Sigmoid colon (tissue), 7 donors: ENCODE results near the gene JAM2. TPM values are rescaled to one million over a fixed set of nuclear protein-coding genes. Genes with fewer than 3 reads are reported as not detected.
A peak's percentile ranks its signal among the peaks of the same experiment; 100 is the strongest.

Experiments
- DNase-seq: peaks from one replicate; pipeline ENCODE4 v3.0.0-alpha.2; 2019
- H3K27ac ChIP-seq, 4 donors: fragments of 200-600 bp; sonication (generic); one replicate each; pipeline ENCODE4 v1.5.1; 2016 to 2019; ENCODE audit warnings: mild to moderate bottlenecking in 1 of 4
- H3K27me3 ChIP-seq, 3 donors: fragments of 200-600 bp; sonication (generic); one replicate each; pipeline ENCODE4 v1.5.1; 2019; ENCODE audit warnings: mild to moderate bottlenecking in 1 of 3
- H3K36me3 ChIP-seq, 4 donors: fragments of 200-600 bp; sonication (generic); one replicate each; pipeline ENCODE4 v1.5.1; 2016 to 2019
- H3K4me1 ChIP-seq, 4 donors: fragments of 200-600 bp; sonication (generic); one replicate each; pipeline ENCODE4 v1.5.1; 2017 to 2019
- H3K4me3 ChIP-seq, 4 donors: fragments of 200-600 bp; sonication (generic); one replicate each; pipeline ENCODE4 v1.5.1; 2017 to 2019; ENCODE audit warnings: mild to moderate bottlenecking in 2 of 4, moderate library complexity in 1 of 4
- H3K9me3 ChIP-seq, 4 donors: fragments of 200-600 bp in 3 of 4; sonication (generic) in 3 of 4; one replicate each; pipeline versions ENCODE4 v1.5.1 to v1.6.1; 2013 to 2019
- EP300 ChIP-seq, 4 donors: sonication (generic); formaldehyde crosslinking; IDR thresholded peaks; one replicate each; pipeline ENCODE4 v1.6.1; 2017; ENCODE audit warnings: antibody characterized with exemption in 4 of 4
- POLR2A ChIP-seq, 2 donors: fragments of 450-650 bp; IDR thresholded peaks; one replicate each; pipeline ENCODE4 v1.6.1; 2016; ENCODE audit warnings: antibody characterized with exemption in 2 of 2, mild to moderate bottlenecking in 2 of 2, moderate library complexity in 2 of 2
- POLR2AphosphoS5 ChIP-seq, 4 donors: sonication (generic); formaldehyde crosslinking; IDR thresholded peaks; one replicate each; pipeline ENCODE4 v1.6.1; 2017; ENCODE audit warnings: antibody characterized with exemption in 4 of 4
- WGBS, 2 donors: extraction: QIAGEN DNeasy Blood & Tissue Kit; methylation state at CpG; one replicate each; pipeline ENCODE4 v1.1.7; 2013; 5-methylcytosine and 5-hydroxymethylcytosine counted together
- intact Hi-C: fragments of 100-400 bp; cut with DNase I; formaldehyde crosslinking; loops from one replicate; pipeline ENCODE4 v1.15.1; 2023
- polyA plus RNA-seq, 3 donors: library from polyadenylated mRNA; stranded (reverse); fragments of 200-250 nt; gene quantifications; one replicate each; pipeline ENCODE4 v1.2.3, GENCODE V29; 2013
- total RNA-seq, 4 donors: library from RNA; depleted of rRNA; stranded (reverse); fragments of >200 nt; gene quantifications; one replicate each; pipeline ENCODE4 v1.1.0, GENCODE V29; 2016
- TF ChIP-seq, protein P1 (sequence below), 4 experiments: fragments of 450-650 bp in 3 of 4; fragments of 200-600 bp in 1 of 4; IDR thresholded peaks; one replicate each; pipeline ENCODE4 v1.5.1; 2016 to 2019; ENCODE audit warnings: antibody characterized with exemption in 4 of 4, mild to moderate bottlenecking in 3 of 4, moderate library complexity in 2 of 4
- donor health status: healthy with polysubstance abuse.
- donor health status: Bipolar disorder and iron deficiency.
- donor health status: healthy.

JAM2 gene
- total and polyA plus RNA-seq, 7 donors: 0.46 to 31.6 (median 13.0) TPM

GRCh38 chr21:25722631-25723030, 83.6 kb downstream of the JAM2 start:
- H3K36me3 ChIP-seq: peaks cover 0 to 69% (median 37%) of the 10 kb centered on the region in 4 donors
- H3K4me3 ChIP-seq: no peak overlapping the region
- peaks cover 0 to 18% (median 4%) of the 10 kb centered on the region in 4 donors for H3K4me1 ChIP-seq
- H3K27me3 ChIP-seq: no peaks in the 10 kb centered on the region
- DNase-seq: no peak
- intact Hi-C loops: no loop called here
- no peaks in the 10 kb centered on the region for H3K9me3 ChIP-seq
- peak overlapping the region in 1 of 4 donors; percentile 13 for H3K27ac ChIP-seq
- TF ChIP-seq POLR2A (IDR thresholded peaks at IDR 0.05): no peak
- no peak for TF ChIP-seq POLR2AphosphoS5 (IDR thresholded peaks at IDR 0.05)
- TF ChIP-seq EP300 (IDR thresholded peaks at IDR 0.05): no peak
- TF ChIP-seq, protein P1, sequence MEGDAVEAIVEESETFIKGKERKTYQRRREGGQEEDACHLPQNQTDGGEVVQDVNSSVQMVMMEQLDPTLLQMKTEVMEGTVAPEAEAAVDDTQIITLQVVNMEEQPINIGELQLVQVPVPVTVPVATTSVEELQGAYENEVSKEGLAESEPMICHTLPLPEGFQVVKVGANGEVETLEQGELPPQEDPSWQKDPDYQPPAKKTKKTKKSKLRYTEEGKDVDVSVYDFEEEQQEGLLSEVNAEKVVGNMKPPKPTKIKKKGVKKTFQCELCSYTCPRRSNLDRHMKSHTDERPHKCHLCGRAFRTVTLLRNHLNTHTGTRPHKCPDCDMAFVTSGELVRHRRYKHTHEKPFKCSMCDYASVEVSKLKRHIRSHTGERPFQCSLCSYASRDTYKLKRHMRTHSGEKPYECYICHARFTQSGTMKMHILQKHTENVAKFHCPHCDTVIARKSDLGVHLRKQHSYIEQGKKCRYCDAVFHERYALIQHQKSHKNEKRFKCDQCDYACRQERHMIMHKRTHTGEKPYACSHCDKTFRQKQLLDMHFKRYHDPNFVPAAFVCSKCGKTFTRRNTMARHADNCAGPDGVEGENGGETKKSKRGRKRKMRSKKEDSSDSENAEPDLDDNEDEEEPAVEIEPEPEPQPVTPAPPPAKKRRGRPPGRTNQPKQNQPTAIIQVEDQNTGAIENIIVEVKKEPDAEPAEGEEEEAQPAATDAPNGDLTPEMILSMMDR (IDR thresholded peaks at IDR 0.05): no peak
- 84 to 89% methylated on average over 3 of the region's 3 CpGs for WGBS, 2 donors

- H3K4me1 ChIP-seq: peaks cover 0 to 57% (median 40%) of the 10 kb centered on the region in 4 donors
- intact Hi-C loops: loop anchor here (10.0 kb wide), 2 partner anchors 127 to 1113 kb away; partner anchors contain the start of genes ADAMTS1 and MRPL39
- 65 to 88% methylated on average over 6 of the region's 6 CpGs for WGBS, 2 donors
- no peaks in the 10 kb centered on the region for H3K9me3 ChIP-seq
- peaks cover 11 to 31% (median 19%) of the 10 kb centered on the region in 4 donors for H3K36me3 ChIP-seq
- no peak overlapping the region for H3K4me3 ChIP-seq
- no peaks in the 10 kb centered on the region for H3K27me3 ChIP-seq
- no peak for DNase-seq
- TF ChIP-seq POLR2AphosphoS5 (IDR thresholded peaks at IDR 0.05): no peak
- TF ChIP-seq POLR2A (IDR thresholded peaks at IDR 0.05): no peak
- TF ChIP-seq EP300 (IDR thresholded peaks at IDR 0.05): no peak
- TF ChIP-seq, protein P1 (IDR thresholded peaks at IDR 0.05): no peak
- peak overlapping the region in 1 of 4 donors; percentile 21 for H3K27ac ChIP-seq
Measured at GRCh38 chr21:25732091-25732760, 93.2 kb downstream of the JAM2 start.

GRCh38 chr21:25733859-25734653, 95.0 kb downstream of the JAM2 start:
- Histone ChIP-seq H3K36me3 (peaks cover 1 to 13% (median 3%) of the 10 kb centered on the region in 4 donors), H3K9me3 (no peaks in the 10 kb centered on the region), H3K4me3 (peak overlapping the region; percentile 81 to 98 (median 85)), H3K4me1 (peaks cover 0 to 61% (median 43%) of the 10 kb centered on the region in 4 donors), H3K27me3 (no peaks in the 10 kb centered on the region), H3K27ac (peak overlapping the region; percentile 94 to 99 (median 98))
- TF ChIP-seq, protein P1 (IDR thresholded peaks at IDR 0.05): no peak
- TF ChIP-seq EP300 (IDR thresholded peaks at IDR 0.05): no peak
- TF ChIP-seq POLR2AphosphoS5 (IDR thresholded peaks at IDR 0.05): no peak
- no peak for TF ChIP-seq POLR2A (IDR thresholded peaks at IDR 0.05)
- no peak for DNase-seq
- intact Hi-C loops: loop anchor here (10.0 kb wide), 2 partner anchors 129 to 1111 kb away; partner anchors contain the start of genes ADAMTS1 and MRPL39
- 2 to 6% methylated on average over 30 of the region's 30 CpGs for WGBS, 2 donors

DNA sequence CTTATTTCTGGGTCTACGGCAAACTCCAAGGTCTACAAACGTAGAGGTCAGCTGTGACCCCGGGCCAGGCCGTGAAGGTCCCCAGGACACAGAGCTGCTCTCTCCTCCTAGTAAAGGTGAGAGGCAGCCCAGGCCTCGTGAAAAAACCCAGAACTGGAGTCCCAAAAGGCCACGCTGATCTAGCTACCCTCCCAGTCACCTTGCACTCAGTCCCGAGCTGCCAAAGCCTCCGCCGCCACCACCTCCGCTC, 95.5 kb downstream of the JAM2 start:
- no peak for DNase-seq
- WGBS, 2 donors: 0% methylated on average over 10 of the region's 10 CpGs
- TF ChIP-seq EP300 (IDR thresholded peaks at IDR 0.05) (no peak), POLR2A (IDR thresholded peaks at IDR 0.05) (peak; percentile 92 to 94), POLR2AphosphoS5 (IDR thresholded peaks at IDR 0.05) (peak; percentile 88 to 99 (median 97))
- TF ChIP-seq, protein P1 (IDR thresholded peaks at IDR 0.05): no peak
- Histone ChIP-seq H3K4me3 (peak overlapping the region; percentile 81 to 98 (median 85)), H3K27ac (peak overlapping the region; percentile 94 to 99 (median 98)), H3K27me3 (no peaks in the 10 kb centered on the region), H3K9me3 (no peaks in the 10 kb centered on the region), H3K4me1 (peaks cover 0 to 60% (median 43%) of the 10 kb centered on the region in 4 donors), H3K36me3 (peaks cover 0 to 8% (median under 1%) of the 10 kb centered on the region in 4 donors)
- intact Hi-C loops: loop anchor here (10.0 kb wide), 2 partner anchors 130 to 1110 kb away; partner anchors contain the start of genes ADAMTS1 and MRPL39
